ENCODE data around the gene IL17F.

DNA sequence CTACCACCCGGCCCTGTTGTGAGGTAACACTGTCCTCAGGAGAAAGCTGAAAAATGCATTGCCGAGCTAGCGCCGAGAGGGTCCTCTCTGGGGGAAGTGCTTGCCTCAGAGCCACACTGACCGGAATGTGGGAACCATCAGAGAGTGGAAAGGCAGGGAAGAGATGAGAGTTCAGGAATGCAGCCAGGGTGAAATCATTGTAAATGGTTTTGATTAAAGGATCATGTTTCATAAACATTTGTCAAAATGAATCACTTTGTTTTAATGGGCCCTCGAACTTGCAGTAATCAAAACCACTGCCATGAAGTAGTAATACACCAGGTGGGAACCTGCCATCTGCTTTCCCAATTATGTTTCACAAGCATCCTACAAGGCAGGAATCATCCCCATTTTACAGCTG, 16.9 kb upstream of the IL17F start:
- no peak for TF ChIP-seq EZH2 (IDR thresholded peaks at IDR 0.05)
- TF ChIP-seq POLR2AphosphoS5 (IDR thresholded peaks at IDR 0.05; ENCODE audit: borderline replicate concordance, low read depth, low read length), result no peak

All from SK-N-MC (cell line).